Aorta (tissue), 5 donors: ENCODE results near the gene RETREG1. TPM values are rescaled to one million over a fixed set of nuclear protein-coding genes. Genes with fewer than 3 reads are reported as not detected.

Experiments
- ATAC-seq: fragments of 200-7000 bp; cut with Tn5 transposase; one replicate; pipeline ENCODE4 v1.9.1; 2022; ENCODE audit warnings: moderate library complexity; ENCODE audit not compliant: low FRiP score
- DNase-seq, 2 donors: peaks; one replicate each; pipeline ENCODE4 v3.0.0-alpha.2; 2020
- H3K27ac ChIP-seq, 2 donors: one replicate each; pipeline ENCODE4 v1.5.1; 2013; ENCODE audit warnings: low read length in 2 of 2, mild to moderate bottlenecking in 2 of 2, moderate library complexity in 2 of 2, control low read depth in 1 of 2, inconsistent platforms in 1 of 2, low read depth in 1 of 2
- H3K27me3 ChIP-seq, 2 donors: one replicate each; pipeline ENCODE4 v1.6.1; 2013; ENCODE audit warnings: control low read depth in 1 of 2, low read length in 1 of 2, mild to moderate bottlenecking in 1 of 2, moderate library complexity in 1 of 2; ENCODE audit not compliant: insufficient read depth in 2 of 2, control insufficient read depth in 1 of 2
- H3K36me3 ChIP-seq, 2 donors: one replicate each; pipeline ENCODE4 v1.6.1; 2013; ENCODE audit warnings: control low read depth in 1 of 2, low read length in 1 of 2, mild to moderate bottlenecking in 1 of 2; ENCODE audit not compliant: insufficient read depth in 2 of 2, control insufficient read depth in 1 of 2
- H3K4me1 ChIP-seq, 2 donors: one replicate each; pipeline ENCODE4 v1.6.1; 2013; ENCODE audit warnings: low read length in 2 of 2, control low read depth in 1 of 2, mild to moderate bottlenecking in 1 of 2, moderate library complexity in 1 of 2; ENCODE audit not compliant: insufficient read depth in 2 of 2, control insufficient read depth in 1 of 2
- H3K4me3 ChIP-seq, 2 donors: one replicate each; pipeline ENCODE4 v1.5.1; 2013; ENCODE audit warnings: low read length in 2 of 2, control low read depth in 1 of 2, mild to moderate bottlenecking in 1 of 2
- H3K9me3 ChIP-seq: one replicate; pipeline ENCODE4 v1.6.1; 2013; ENCODE audit warnings: mild to moderate bottlenecking, low read length; ENCODE audit not compliant: control insufficient read depth
- WGBS, 2 donors: extraction: QIAGEN DNeasy Blood & Tissue Kit; methylation state at CpG; one replicate each; pipeline ENCODE4 v1.1.7; 2013; 5-methylcytosine and 5-hydroxymethylcytosine counted together
- intact Hi-C, 2 donors: fragments of 100-400 bp; cut with DNase I; formaldehyde crosslinking; loops; one replicate each; pipeline versions ENCODE4 v1.14.2 to v1.15.0; 2022
- polyA plus RNA-seq, 2 donors: library from polyadenylated mRNA; stranded (reverse); fragments of 200-250 nt; gene quantifications; one replicate each; pipeline ENCODE4 v1.2.3, GENCODE V29; 2013
- total RNA-seq, 2 donors: library from RNA; stranded (reverse); fragmentation: NEBNext Ultra II Directional; extraction: Animal tissue kit (Norgen Biotek cat#: 25700); gene quantifications; one replicate each; pipeline ENCODE4 v1.2.1, GENCODE V29; 2021
- donor health status: healthy with polysubstance abuse.
- donor health status: Bipolar disorder and iron deficiency.
- donor health status: DM: no; HTN: no; CAD: no.
- donor health status: DM: no; HTN: no; CAD: no.
- donor health status: DM: yes; HTN: yes; CAD: no.

Gene RETREG1
- total and polyA plus RNA-seq, 4 donors, result 0.56 to 9.7 (median 4.1) TPM

DNA sequence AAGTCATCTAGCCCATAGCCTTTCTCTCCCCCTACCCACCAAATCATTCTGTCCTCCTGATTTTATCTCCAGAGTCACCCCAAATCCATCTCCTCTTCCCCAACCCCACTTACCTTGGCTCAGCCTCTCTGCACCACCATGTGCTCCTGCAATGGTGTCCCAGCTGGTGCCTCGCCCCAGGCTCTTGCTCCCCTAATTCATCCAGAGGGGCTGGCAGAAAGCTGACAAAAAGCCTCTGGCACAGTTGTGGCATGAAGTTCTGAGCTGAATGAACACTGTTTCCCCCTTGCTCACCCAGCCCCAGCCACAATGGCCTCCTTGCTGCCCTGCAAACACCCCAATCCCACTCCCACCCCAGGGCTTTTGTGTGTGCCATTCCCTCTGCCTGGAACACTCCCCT lies 10.2 kb downstream of the RETREG1 start:
- no peaks in the 10 kb centered on the region for H3K9me3 ChIP-seq
- no peak overlapping the region for H3K27ac ChIP-seq
- H3K4me3 ChIP-seq, result no peak overlapping the region
- ATAC-seq (no peak), DNase-seq (no peak)
- WGBS, 2 donors, result 96 to 100% methylated on average over 1 of the region's 1 CpG
- intact Hi-C loops, result no loop called here
- H3K4me1 ChIP-seq, result no peaks in the 10 kb centered on the region
- H3K36me3 ChIP-seq, result no peaks in the 10 kb centered on the region
- H3K27me3 ChIP-seq, result no peaks in the 10 kb centered on the region

DNA sequence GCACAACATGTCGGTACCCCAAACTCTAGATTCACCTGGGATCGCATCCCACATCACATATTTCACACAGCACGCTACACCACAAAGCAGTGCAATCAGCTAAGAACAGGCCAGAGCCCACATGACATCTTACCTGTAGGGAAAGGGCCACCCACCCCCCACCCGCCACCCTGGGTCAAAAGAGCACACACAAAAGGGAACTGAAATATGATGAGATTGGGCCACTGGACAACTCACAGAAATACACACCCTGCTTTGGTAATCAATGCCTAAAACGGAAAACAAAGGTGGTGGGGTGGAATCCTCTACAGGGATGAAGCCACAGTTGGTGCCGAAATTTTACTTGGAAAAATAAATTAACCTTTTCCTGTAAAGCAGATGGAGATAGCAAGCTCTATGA lies 13.1 kb downstream of the RETREG1 start:
- H3K36me3 ChIP-seq, result no peaks in the 10 kb centered on the region
- intact Hi-C loops, result no loop called here

DNA sequence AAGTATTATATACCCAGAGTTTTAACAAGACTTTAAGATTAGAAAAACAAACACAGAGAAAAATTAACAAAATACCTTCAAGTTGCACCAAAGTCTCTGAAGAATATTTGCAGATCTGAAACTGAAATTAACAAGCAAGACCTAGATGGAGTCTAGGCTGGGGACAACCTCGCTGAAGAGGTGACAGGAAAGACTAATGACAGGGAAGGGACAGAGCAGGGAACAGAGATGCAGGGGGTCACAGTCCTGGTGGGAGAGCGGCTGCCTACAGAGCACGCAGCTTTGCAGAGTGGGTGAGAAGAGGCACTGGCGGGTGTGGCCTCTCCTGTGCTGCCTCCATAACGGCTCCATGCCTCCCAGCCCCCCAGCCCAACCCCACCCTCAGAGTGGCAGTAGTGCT lies 13.5 kb downstream of the RETREG1 start:
- ATAC-seq (no peak), DNase-seq (no peak)
- 63 to 68% methylated on average over 5 of the region's 5 CpGs for WGBS, 2 donors
- no peaks in the 10 kb centered on the region for H3K4me1 ChIP-seq
- H3K27ac ChIP-seq, result no peak overlapping the region
- H3K36me3 ChIP-seq, result no peaks in the 10 kb centered on the region
- no peaks in the 10 kb centered on the region for H3K27me3 ChIP-seq
- intact Hi-C loops, result no loop called here
- H3K9me3 ChIP-seq, result no peaks in the 10 kb centered on the region
- no peak overlapping the region for H3K4me3 ChIP-seq

More for the DNA sequence above, 13.1 kb downstream of the RETREG1 start:
- ATAC-seq (no peak), DNase-seq (no peak)
- H3K4me1 ChIP-seq, result no peaks in the 10 kb centered on the region
- H3K27ac ChIP-seq, result no peak overlapping the region
- no peak overlapping the region for H3K4me3 ChIP-seq
- H3K9me3 ChIP-seq, result no peaks in the 10 kb centered on the region
- no peaks in the 10 kb centered on the region for H3K27me3 ChIP-seq
- WGBS, 2 donors, result 70 to 73% methylated on average over 6 of the region's 6 CpGs

DNA sequence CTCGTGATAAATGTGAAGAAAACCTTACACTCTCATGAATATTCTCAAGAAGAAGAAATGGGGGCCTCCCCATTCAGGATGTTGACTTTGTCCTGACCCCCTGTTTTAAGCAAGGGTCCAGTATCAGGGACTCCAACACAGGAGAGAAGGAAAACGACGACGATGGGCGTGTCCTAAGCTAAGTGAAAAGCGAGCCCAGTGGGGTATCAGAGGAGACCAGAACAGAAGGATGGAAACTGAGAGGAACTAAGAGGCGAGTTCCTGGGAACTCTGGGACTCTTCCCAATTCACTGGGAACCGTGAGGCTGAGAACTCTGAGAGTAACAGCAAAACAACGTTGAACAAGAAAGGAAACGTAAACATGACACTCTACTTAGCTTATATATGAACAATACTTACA lies 14.6 kb downstream of the RETREG1 start:
- Histone ChIP-seq H3K4me1 (no peaks in the 10 kb centered on the region), H3K27me3 (no peaks in the 10 kb centered on the region), H3K27ac (no peak overlapping the region), H3K36me3 (no peaks in the 10 kb centered on the region), H3K4me3 (no peak overlapping the region), H3K9me3 (no peaks in the 10 kb centered on the region)
- DNase-seq (no peak), ATAC-seq (no peak)
- WGBS, 2 donors, result 66 to 69% methylated on average over 10 of the region's 10 CpGs
- intact Hi-C loops, result no loop called here

DNA sequence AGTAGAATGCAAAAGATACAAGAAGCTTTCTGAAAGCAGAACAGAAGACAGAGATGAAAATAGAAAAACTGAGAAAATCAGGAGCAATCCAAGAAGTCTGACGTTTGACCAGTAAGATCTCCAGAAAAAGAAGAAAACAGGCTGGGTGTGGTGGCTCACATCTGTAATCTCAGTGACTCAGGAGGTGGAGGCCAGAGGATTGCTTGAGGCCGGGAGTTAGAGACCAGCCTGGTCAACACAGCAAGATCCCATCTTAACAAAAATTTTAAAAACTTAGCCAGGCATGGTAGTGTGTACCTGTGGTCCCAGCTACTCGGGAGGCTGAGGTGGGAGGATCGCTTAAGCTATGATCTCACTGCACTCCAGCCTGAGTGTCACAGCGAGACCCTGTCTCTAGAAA lies 15.9 kb downstream of the RETREG1 start:
- H3K27ac ChIP-seq, result no peak overlapping the region
- ATAC-seq, result no peak
- no peak overlapping the region for H3K4me3 ChIP-seq
- WGBS, 2 donors, result 87 to 90% methylated on average over 5 of the region's 5 CpGs
- intact Hi-C loops, result no loop called here
- H3K27me3 ChIP-seq, result no peaks in the 10 kb centered on the region
- H3K4me1 ChIP-seq, result no peaks in the 10 kb centered on the region
- no peaks in the 10 kb centered on the region for H3K36me3 ChIP-seq
- no peak for DNase-seq
- H3K9me3 ChIP-seq, result no peaks in the 10 kb centered on the region

DNA sequence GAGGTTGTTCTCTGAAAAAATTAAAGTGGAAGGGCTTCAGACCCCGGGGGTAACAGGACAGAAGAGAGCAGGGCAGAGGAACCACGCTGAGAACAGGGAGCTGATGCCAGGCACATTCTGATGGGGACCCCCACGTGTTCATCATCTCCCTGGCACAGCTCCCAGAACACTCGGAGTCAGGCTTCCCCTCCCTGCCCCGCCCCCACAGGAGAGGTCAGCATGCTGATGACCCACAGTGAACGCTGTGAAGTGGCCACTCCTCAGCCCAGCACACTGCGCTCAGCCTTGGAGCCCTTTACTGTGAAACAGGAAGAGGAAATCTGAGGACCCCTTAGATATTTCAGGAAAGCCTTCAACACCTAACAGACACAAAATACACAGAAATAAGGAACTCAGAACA lies 16.4 kb downstream of the RETREG1 start:
- intact Hi-C loops, result no loop called here
- no peaks in the 10 kb centered on the region for H3K4me1 ChIP-seq
- no peaks in the 10 kb centered on the region for H3K27me3 ChIP-seq
- peak; percentile 48 for ATAC-seq
- H3K4me3 ChIP-seq, result no peak overlapping the region
- WGBS, 2 donors, result 15 to 32% methylated on average over 7 of the region's 7 CpGs
- H3K36me3 ChIP-seq, result no peaks in the 10 kb centered on the region
- no peak overlapping the region for H3K27ac ChIP-seq
- no peaks in the 10 kb centered on the region for H3K9me3 ChIP-seq
- DNase-seq, result peak in 1 of 2 donors; percentile 73

DNA sequence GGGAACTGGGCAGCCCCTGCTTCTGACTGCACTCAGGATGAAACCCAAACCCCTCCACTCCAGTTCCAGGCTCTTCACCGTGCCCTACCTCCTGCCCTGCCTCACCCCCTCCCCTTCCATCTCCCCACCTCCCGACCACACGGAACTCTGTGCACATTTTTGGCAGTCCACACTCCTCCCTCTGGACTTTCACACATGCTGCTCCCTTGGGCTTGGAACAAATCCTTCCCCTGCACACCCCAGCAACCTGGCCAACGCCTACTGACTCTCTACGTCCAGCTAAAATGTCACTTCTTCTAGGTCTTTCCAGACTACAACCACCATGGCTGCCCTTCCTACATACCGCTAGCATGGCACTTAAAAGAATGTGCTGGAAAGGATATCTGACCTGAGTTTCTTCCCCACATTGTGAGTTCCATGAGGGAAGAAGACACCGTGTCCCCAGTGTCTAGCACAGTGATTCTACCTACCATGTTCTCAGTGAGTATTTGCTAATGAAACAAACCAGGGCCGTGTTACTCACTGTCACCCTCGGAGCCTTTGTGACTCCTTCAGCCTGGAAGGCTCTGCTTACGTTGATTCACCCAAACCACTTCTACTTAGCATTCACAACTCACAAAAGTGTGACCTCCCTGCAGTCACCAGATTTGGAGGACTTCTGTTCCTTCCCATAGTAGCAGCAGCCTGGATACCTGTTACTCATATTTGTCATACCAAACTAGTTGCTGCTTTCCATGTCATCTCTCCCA lies 18.7 kb downstream of the RETREG1 start:
- WGBS, 2 donors, result 63 to 65% methylated on average over 10 of the region's 10 CpGs
- intact Hi-C loops, result no loop called here
- no peak for ATAC-seq

DNA sequence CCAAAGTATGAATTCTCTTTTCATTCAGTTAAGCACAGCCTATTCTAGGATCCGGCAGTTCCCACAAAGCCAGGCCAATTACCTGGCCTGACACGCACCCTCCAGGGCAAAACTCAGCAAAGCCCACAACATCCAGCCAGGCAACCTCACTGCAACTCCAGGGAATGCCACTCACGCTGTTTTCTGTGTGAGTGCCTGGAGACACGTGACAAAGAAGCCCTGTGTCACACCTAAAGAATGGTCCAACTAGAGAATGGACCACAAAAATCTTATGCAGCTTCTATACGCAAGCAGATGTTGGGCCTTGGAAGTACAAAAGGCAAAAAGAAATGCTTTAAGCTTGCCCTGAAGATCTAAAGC lies 20.2 kb downstream of the RETREG1 start:
- Histone ChIP-seq H3K4me3 (no peak overlapping the region), H3K9me3 (no peaks in the 10 kb centered on the region), H3K36me3 (no peaks in the 10 kb centered on the region), H3K27me3 (no peaks in the 10 kb centered on the region), H3K4me1 (no peaks in the 10 kb centered on the region), H3K27ac (no peak overlapping the region)
- 40 to 42% methylated on average over 5 of the region's 5 CpGs for WGBS, 2 donors
- ATAC-seq (no peak), DNase-seq (no peak)
- intact Hi-C loops, result no loop called here

More for the DNA sequence above, 18.7 kb downstream of the RETREG1 start:
- Histone ChIP-seq H3K4me3 (no peak overlapping the region), H3K36me3 (no peaks in the 10 kb centered on the region), H3K27me3 (no peaks in the 10 kb centered on the region), H3K4me1 (no peaks in the 10 kb centered on the region), H3K27ac (no peak overlapping the region), H3K9me3 (no peaks in the 10 kb centered on the region)
- no peak for DNase-seq

DNA sequence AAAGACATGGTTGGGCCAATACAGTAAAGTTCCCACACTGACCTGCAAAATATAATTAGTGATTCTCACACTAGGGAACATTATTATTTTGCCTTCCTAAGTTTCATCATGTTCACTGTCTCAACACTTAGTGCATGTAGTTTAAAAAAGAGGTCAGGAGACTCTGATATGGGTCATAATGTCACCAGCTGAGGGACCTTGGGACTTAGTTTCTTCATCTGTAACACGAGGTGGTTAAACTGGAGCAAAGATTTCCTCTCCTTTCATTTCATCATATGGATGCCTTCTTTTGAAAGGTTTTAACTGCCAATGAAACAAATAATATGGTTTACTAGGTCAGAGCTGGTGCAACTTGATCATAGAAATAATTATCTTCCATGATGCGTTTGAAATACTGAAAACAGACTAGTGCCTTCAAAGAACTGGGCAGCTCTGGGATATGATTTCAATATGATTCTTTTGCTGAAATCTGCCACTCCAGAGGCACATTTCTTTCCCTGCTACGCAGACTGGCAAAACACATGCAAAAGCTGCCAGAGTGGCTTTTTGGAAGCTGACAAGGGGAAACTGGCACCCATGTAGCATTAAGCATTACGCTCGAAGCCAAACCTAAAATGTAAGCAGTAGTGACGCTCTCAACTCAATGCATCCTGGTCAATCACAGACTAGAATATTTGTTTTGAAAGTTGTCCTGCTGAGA lies 20.8 kb downstream of the RETREG1 start:
- H3K27me3 ChIP-seq, result no peaks in the 10 kb centered on the region
- ATAC-seq (no peak), DNase-seq (no peak)
- intact Hi-C loops, result no loop called here
- no peaks in the 10 kb centered on the region for H3K36me3 ChIP-seq
- H3K4me3 ChIP-seq, result no peak overlapping the region
- WGBS, 2 donors, result 27 to 28% methylated on average over 6 of the region's 6 CpGs
- no peaks in the 10 kb centered on the region for H3K4me1 ChIP-seq
- H3K27ac ChIP-seq, result no peak overlapping the region
- no peaks in the 10 kb centered on the region for H3K9me3 ChIP-seq
